ENCODE data around the gene TTC29. TPM values are rescaled to one million over a fixed set of nuclear protein-coding genes. Genes with fewer than 3 reads are reported as not detected.

TTC29 gene
- polyA plus RNA-seq, 1 of the 3 experiments (the other 2 are of a cell fraction), result not detected

DNA sequence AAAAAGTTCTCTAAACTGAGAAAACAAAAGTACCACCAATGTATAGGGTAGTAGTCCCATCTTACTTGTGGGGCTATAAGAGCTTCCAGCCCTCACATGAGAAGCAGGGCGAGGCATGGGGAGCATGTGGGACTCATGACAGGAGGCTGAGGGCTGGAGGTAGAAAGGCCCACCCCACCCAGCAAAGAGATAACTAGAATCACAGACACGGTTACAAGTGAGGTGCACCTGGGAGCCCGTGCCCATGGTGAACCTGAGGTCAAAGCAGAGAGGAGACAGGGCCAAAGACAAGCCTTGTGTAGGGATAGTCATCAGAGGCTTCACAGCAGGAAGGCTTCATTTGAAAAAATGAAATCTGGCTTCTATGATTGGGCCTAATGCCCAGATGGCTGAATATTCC, 55.4 kb downstream of the TTC29 start:
- CTCF ChIA-PET, result no interaction called here

More for the DNA sequence above, 55.4 kb downstream of the TTC29 start:
- POLR2A ChIA-PET, result no interaction called here
- H3K36me3 ChIP-seq (replicated peaks in 1 of 2; ENCODE audit: control insufficient read depth in 1 of 2, insufficient read depth in 2 of 2, low read length in 1 of 2), result no peaks in the 10 kb centered on the region
- no peaks in the 10 kb centered on the region for H4K20me1 ChIP-seq (ENCODE audit: insufficient read depth)
- H3K9ac ChIP-seq, result no peak overlapping the region
- H3K4me3 ChIP-seq (ENCODE audit: low read depth in 2 of 2, low read length in 1 of 2), result no peak overlapping the region
- no peak for DNase-seq
- no peaks in the 10 kb centered on the region for H3K4me1 ChIP-seq (ENCODE audit: control insufficient read depth in 1 of 2, insufficient read depth in 2 of 2, low read depth in 1 of 2, low read length in 1 of 2)
- no peaks in the 10 kb centered on the region for H3K79me2 ChIP-seq (ENCODE audit: insufficient read depth)
- H3K9me3 ChIP-seq, result no peaks in the 10 kb centered on the region
- no peaks in the 10 kb centered on the region for H3K27me3 ChIP-seq (ENCODE audit: insufficient read depth)
- no peaks in the 10 kb centered on the region for H3F3A ChIP-seq (replicated peaks; ENCODE audit: insufficient read depth)
- H3K9me2 ChIP-seq, result no peaks in the 10 kb centered on the region
- no peak overlapping the region for H2AFZ ChIP-seq (ENCODE audit: low read depth)
- H3K4me2 ChIP-seq, result no peak overlapping the region
- TF ChIP-seq, protein P1, sequence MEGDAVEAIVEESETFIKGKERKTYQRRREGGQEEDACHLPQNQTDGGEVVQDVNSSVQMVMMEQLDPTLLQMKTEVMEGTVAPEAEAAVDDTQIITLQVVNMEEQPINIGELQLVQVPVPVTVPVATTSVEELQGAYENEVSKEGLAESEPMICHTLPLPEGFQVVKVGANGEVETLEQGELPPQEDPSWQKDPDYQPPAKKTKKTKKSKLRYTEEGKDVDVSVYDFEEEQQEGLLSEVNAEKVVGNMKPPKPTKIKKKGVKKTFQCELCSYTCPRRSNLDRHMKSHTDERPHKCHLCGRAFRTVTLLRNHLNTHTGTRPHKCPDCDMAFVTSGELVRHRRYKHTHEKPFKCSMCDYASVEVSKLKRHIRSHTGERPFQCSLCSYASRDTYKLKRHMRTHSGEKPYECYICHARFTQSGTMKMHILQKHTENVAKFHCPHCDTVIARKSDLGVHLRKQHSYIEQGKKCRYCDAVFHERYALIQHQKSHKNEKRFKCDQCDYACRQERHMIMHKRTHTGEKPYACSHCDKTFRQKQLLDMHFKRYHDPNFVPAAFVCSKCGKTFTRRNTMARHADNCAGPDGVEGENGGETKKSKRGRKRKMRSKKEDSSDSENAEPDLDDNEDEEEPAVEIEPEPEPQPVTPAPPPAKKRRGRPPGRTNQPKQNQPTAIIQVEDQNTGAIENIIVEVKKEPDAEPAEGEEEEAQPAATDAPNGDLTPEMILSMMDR (IDR thresholded peaks at IDR 0.05), result no peak
- no peak for TF ChIP-seq REST (IDR thresholded peaks at IDR 0.05; ENCODE audit: low read depth, low read length)
- TF ChIP-seq TEAD4 (IDR thresholded peaks at IDR 0.05; ENCODE audit: borderline replicate concordance, insufficient read depth), result no peak
- no peak for TF ChIP-seq SIN3A (IDR thresholded peaks at IDR 0.05; ENCODE audit: borderline replicate concordance, low read depth, low read length)
- no peak for TF ChIP-seq MEF2A (IDR thresholded peaks at IDR 0.05; ENCODE audit: borderline replicate concordance, low read depth)
- TF ChIP-seq FOXJ3 (CRISPR knock-in tag; IDR thresholded peaks at IDR 0.05), result no peak
- no peak for TF ChIP-seq FOSL2 (IDR thresholded peaks at IDR 0.05; ENCODE audit: borderline replicate concordance, low read depth)
- TF ChIP-seq TAF1 (IDR thresholded peaks at IDR 0.05; ENCODE audit: borderline replicate concordance, low read depth, low read length), result no peak
- TF ChIP-seq YY1 (IDR thresholded peaks at IDR 0.05; ENCODE audit: low read depth), result no peak
- no peak for TF ChIP-seq RAD21 (IDR thresholded peaks at IDR 0.05; ENCODE audit: low read length)
- TF ChIP-seq, protein P2, sequence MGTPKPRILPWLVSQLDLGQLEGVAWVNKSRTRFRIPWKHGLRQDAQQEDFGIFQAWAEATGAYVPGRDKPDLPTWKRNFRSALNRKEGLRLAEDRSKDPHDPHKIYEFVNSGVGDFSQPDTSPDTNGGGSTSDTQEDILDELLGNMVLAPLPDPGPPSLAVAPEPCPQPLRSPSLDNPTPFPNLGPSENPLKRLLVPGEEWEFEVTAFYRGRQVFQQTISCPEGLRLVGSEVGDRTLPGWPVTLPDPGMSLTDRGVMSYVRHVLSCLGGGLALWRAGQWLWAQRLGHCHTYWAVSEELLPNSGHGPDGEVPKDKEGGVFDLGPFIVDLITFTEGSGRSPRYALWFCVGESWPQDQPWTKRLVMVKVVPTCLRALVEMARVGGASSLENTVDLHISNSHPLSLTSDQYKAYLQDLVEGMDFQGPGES (IDR thresholded peaks at IDR 0.05; ENCODE audit: low read depth, low read length), result no peak
- TF ChIP-seq MXI1 (IDR thresholded peaks at IDR 0.05; ENCODE audit: low read depth, low read length), result no peak
- TF ChIP-seq FOXM1 (IDR thresholded peaks at IDR 0.05; ENCODE audit: low read depth), result no peak
- TF ChIP-seq RCOR1 (IDR thresholded peaks at IDR 0.05; ENCODE audit: low read length), result no peak
- no peak for TF ChIP-seq RFX5 (IDR thresholded peaks at IDR 0.05; ENCODE audit: low read length)
- WGBS (ENCODE audit: low lambda C conversion rate), result 3% methylated on average over 3 of the region's 3 CpGs
- no peak overlapping the region for H3K27ac ChIP-seq (ENCODE audit: low read depth in 2 of 2, low read length in 1 of 2)

Data from SK-N-SH (cell line).